HG03060 (cell line): Measurements from ENCODE around the gene RALGDS.
A peak's percentile ranks its signal among the peaks of the same experiment; 100 is the strongest.

Source experiments
- ATAC-seq: cut with Tn5 transposase; IDR thresholded peaks from one replicate; pipeline ENCODE4 v1.9.1; 2021; ENCODE audit warnings: low read depth, moderate number of reproducible peaks; ENCODE audit not compliant: unreplicated experiment

RALGDS gene

DNA sequence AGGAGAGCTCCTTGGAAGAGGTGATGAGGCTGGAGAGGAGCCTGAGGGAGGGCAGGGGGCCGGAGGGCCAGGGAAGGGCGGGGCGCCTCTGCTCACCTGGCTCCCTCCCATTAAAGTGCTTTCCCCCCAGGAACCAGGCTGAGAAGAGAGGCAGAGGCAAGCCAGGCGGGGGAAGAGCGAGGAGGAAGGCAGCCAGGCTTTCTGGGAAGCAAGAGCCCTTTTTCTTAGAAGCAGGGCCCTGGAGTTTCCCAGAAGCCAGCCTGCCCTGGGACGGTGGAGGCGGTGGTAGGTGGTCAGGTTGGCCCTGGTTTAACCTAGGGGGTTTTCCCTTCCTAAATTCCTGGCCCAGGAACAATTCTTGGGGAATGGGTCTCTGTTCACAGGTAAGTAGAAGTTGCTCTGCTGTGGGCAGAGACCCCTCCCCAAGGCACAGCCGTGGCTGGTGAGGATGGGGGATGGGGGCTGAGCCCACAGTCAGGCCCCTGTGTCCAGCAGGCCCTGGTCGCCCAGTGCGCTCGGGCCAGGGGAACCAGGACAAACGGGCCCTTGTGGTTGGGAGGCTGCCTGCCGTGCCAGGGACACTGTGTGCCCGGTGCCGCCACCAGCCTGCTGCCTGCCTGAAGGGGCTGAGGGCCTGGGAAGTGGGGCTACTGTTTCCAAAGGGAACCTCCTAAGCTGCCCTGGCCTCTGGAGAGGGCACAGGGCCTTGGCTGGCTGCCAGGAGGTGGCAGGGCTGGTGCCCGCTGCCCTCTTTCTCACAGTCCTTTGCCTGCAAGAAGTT is 16.6 kb upstream of the RALGDS start:
- ATAC-seq: no peak

GRCh38 chr9:133135146-133135745 is 14.2 kb upstream of the RALGDS start:
- ATAC-seq: no peak

GRCh38 chr9:133134388-133135145 is 13.5 kb upstream of the RALGDS start:
- ATAC-seq: no peak

DNA sequence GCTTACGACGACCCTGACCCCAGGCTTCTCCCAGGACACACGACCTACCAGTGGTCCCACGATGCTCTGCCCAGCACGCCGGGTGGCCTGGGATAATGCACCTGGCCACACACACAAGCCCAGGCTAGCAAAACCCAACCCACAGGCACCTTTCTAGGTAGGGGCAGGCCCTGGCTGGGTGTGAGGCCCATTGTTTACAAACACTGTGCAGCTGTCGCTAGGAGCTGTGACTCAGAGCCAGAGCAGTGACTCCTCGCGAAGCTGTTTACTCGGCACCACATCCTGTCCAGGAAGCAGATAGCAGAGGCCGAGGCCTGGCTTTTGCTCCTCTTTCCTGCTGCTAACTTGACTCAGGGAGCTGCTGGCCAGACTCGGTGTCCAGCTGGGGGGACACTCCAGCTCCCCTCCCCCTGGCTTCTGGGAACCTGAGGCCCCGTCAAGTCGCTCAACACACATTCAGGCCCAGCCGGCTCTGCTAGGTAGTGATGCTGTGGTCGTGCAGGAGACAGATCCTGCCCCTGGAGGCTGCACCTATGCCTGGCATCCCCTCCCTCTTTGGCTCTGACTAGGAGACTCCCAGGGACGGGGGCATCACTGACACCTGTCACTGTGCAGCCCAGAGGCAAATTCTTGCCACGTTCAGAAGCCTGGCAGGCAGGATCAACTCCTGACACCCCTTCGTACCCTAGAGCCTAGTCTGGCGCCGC is 12.8 kb upstream of the RALGDS start:
- ATAC-seq: peak; percentile 80

- ATAC-seq: no peak
Observed at GRCh38 chr9:133132174-133132573, 11.1 kb upstream of the RALGDS start.

DNA sequence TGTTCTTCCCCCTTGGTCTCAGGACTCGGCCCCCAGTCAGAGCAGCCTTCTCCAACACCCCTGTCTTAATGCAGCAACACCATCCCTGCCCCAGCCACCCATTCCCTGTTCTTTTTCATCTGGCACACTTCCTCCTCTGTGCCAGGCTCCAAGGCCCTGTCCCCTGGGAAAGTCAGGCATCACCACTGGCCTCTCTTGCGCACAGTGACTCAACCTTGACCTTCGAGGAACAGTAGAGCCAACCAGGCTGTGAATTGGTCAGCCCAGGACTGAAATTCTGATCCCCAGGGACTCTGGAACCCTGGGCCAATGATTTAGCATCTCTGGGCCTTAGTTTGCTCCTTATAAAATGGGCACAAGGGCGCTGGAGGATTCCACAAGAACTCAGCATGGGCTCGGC is 10.5 kb upstream of the RALGDS start:
- ATAC-seq: no peak

GRCh38 chr9:133130685-133131244 is 9.7 kb upstream of the RALGDS start:
- ATAC-seq: no peak

DNA sequence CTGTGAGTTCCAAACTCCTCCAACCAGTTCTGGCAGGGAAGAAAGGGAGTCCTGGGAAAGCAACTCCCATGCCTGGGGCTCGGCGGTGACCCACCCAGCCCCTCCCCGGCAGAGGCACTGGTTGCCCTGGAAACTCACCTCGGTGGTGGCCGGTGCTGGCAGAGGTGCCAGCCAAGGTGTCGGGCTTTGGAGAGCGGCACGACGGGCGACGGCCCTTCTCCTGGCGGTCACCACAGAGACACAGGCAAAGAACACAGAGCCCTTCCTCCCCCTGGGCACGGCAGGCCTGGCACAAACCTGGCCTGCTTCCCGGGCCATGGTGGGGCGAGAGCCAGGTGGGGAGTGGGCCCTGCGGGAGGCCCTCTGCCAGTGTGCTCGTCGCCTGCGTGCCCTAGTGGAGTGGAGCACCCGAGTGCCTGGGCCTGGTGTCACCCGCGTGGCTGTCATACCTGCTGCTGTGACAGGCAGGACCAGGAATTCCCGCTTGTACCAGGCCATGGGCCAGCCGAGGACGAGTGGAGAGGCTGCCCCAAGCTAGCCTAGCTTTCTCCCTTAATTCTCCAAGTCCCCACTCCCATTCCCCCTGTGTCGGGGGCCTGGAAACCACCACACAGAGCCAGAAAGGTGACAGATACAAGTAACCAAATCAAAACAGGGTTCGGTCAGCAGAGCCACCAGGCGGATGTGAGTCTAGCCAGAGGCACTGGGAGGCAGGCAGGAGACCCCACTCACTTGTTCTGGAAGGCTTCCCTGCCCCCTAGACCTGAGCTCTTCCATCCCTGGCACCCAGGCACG is 8.2 kb upstream of the RALGDS start:
- no peak for ATAC-seq

GRCh38 chr9:133128152-133128551 is 7.1 kb upstream of the RALGDS start:
- no peak for ATAC-seq

DNA sequence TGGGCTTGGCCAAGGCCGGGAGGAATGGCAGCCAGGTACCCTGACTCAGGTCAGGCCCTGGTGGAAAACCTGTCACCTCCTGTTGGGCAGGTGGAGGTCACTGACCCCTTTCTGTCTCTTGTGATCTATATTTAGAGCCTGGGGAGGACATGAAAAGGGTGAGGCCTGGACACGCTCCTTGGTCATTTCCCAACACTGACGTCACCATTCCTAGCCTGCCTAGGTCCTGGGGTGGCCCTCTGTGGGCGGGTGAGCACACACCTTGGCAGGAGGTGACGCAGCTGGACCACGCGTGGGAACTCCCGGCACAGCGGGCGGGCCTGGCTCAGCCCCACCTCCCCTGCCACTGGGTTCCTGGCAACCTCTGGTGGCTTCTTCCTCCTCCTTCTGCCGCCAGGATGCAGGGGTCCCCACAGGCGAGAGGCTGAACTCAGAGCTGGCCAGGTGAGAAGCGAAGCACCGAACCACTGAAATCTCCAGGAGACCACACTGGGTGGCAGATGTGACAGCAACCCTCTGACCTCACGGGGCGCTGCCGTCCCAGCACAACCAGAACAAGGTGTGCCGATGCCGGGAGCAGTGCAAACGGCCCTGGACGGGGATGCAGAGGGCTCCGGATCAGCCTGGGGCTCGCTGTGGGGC is 6.4 kb upstream of the RALGDS start:
- ATAC-seq: no peak

GRCh38 chr9:133126697-133127339 is 5.8 kb upstream of the RALGDS start:
- no peak for ATAC-seq

GRCh38 chr9:133125941-133126696 is 5.1 kb upstream of the RALGDS start:
- ATAC-seq: no peak

DNA sequence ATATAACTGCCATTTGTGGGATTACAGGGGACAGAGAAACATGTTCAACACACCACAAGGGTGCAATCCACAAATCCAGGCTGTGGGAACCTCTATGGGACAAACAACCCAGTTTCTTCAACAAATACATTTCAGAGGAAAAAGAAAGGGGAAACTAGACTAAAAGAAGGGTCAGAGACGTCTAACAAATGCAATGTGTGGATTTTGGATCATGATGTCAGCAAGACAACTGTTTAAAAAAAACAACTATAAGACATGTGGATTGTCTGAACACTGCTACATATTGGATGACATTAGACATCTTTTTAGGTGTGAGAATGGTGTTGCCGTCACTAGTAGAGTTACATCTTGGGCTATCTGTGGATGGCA is 3.9 kb upstream of the RALGDS start:
- no peak for ATAC-seq

DNA sequence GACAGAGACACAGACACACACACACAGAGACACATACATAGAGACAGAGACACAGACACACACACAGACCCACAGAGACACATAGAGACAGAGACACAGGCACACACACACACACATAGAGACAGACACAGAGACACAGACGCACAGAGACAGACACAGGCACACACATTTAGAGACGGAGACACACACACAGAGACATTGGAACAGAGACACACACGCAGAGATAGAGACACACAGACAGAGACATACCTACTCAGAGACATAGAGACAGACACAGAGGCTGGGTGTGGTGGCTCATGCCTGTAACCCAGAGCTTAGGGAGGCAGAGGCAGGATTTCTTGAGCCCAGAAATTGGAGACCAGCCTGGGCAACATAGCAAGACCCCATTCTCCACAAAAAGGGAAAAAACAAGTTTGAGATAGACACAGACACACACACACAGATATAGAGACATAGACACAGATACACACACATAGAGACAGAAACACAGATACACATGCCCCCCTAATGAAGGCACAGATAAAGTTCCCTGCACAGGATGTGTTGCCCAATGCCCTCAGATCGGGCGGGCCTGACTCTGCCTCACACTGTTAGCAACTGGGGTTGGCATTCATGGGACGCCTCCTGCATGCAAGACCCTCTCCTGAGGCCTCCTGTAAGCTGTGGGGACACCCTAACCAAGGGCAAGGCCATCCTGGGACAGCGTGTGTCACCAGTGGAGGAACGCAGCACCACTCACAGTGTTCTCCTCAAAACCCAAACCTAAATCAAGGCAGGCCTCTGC is 3.3 kb upstream of the RALGDS start:
- no peak for ATAC-seq

DNA sequence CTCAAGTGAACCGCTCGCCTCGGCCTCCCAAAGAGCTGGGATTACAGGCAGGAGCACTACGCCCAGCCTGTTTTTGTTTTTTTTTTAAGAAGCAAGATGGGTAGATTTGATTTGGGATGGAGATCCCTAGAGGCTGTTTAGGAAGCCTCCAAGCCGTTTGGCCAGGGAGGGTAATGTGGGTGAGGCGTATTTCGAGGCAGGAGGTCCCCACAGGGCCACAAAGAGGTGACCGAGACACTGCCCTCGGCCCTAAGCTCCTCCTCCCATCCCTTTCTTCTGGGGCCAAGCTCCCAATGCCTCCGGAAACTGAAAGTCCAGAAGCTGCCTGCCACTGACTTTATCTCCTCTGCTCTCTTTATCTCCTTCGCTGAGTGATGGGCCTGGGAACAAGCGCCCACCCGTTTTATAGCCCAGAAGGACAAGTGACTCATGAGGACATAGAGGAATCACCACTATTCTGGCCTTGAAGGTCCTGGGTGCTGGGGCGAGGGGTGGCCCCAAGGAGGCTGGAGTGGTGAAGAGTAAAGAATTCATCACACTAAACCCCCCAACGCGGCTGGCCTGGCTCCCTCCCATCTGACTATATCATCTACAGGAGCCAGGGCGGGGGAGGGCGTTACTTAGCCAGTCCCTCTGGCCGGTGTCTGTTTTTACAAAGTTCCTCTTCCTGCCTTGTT is 2.0 kb upstream of the RALGDS start:
- no peak for ATAC-seq

DNA sequence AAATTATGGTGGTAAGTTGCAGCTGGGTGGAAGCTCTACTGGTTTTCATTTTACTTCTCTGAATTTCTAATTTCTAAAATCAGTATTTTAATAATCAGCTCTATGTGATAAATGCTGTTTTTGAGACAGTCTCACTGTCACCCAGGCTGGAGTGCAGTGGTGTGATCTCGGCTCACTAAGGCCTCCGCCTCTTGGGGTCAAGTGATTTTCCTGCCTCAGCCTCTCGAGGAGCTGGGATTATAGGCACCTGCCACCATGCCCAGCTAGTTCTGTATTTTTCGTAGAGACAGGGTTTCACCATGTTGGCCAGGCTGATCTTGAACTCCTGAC is 1.5 kb upstream of the RALGDS start:
- ATAC-seq: no peak

DNA sequence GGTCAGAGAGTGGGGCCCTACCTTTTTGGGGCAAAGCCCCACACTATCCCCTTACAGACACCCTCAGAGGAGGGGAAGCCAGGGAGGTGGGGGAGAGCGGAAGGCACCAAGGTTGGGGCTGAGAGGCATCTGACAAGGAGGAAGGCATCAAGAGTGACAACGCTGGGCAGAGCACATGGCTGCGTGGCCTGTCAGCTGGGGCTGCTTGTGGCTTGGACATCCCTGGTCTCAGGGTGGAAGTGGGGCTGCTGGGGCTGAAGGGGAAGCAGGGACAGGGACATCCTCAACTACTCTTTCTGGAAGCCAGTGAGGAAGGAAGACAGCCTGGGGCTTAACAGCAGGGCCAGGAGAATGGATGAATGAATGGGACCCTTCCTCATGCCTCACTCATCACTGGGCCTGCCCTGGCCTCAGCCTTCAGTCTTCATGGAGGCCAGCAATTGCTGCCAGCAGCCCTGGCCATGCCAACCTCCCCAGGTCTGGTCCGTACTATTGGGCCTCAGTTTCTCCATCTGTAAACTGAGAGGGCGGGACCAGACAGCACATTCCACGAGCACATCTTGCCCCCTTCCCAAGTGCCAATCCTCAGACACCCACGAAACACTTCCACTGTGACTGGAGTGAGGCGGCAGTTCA is 993 bp upstream of the RALGDS start:
- ATAC-seq: no peak
